Osteocyte (in vitro differentiated cells): Measurements from ENCODE around the gene TXLNA. TPM values are rescaled to one million over a fixed set of nuclear protein-coding genes. Genes with fewer than 3 reads are reported as not detected.

Experiments used
- DNase-seq: peaks from one replicate; pipeline ENCODE4 v3.0.0; 2021; ENCODE audit warnings: mixed read lengths; ENCODE audit not compliant: unreplicated experiment; ENCODE audit errors: extremely low spot score
- H3K27ac Mint-ChIP-seq: one replicate; pipeline ENCODE4 v1.8.0; 2021; ENCODE audit warnings: mild to moderate bottlenecking, mixed read lengths; ENCODE audit not compliant: unreplicated experiment
- H3K27me3 Mint-ChIP-seq: one replicate; pipeline ENCODE4 v1.8.0; 2021; ENCODE audit warnings: mixed read lengths; ENCODE audit not compliant: unreplicated experiment
- H3K36me3 Mint-ChIP-seq: one replicate; pipeline ENCODE4 v1.8.0; 2021; ENCODE audit warnings: mixed read lengths; ENCODE audit not compliant: unreplicated experiment
- H3K4me1 Mint-ChIP-seq: one replicate; pipeline ENCODE4 v1.8.0; 2021; ENCODE audit warnings: mixed read lengths; ENCODE audit not compliant: unreplicated experiment
- H3K4me3 Mint-ChIP-seq: one replicate; pipeline ENCODE4 v1.8.0; 2021; ENCODE audit warnings: mild to moderate bottlenecking, moderate library complexity, mixed read lengths; ENCODE audit not compliant: unreplicated experiment
- H3K9me3 Mint-ChIP-seq: one replicate; pipeline ENCODE4 v1.8.0; 2021; ENCODE audit warnings: mixed read lengths; ENCODE audit not compliant: unreplicated experiment
- total RNA-seq: library from RNA; stranded (reverse); gene quantifications from 2 replicates; pipeline ENCODE4 v1.2.1, GENCODE V29; 2021
- TF ChIP-seq, protein P1 (sequence below): fragments of 200-600 bp; sonication (generic); IDR thresholded peaks from 2 replicates; pipeline ENCODE4 v1.5.0; 2021; ENCODE audit warnings: antibody characterized with exemption, mild to moderate bottlenecking, moderate library complexity

TXLNA gene
- total RNA-seq, 1 donor from 2014 or later = 77.3 TPM

DNA sequence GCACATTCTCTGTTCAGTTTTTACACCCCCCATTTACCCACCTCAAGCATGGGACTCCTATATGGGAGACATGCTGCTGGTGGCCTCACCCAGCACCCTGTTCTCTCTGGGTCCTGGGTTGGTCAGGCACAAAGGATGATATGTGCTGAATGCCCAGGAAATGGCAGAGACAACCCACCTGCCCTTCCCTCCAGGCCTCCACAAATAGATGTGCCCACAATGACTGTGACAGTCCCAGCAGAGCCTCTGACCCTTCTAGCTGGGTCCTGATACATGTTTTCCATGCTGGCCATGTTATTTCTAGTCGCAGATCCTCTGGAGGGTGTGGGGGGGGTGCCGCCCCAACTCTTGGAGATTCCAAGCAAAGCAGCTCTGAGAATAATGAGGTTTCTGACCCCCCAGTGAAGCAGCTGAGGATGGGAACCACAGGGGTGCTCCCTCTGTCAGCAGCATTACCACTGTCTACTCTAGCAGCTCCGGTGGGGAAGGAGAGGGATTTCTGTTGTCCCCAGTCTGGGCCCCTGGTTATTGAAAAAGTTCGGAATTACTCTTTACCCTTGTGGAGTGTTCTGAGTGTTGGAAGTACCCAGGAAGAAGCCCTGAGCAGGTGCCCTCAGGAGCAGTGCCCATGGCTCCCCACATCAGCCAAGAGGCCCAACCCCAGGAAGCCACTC lies 19.7 kb downstream of the TXLNA start:
- DNase-seq = no peak
- H3K27me3 Mint-ChIP-seq = no peaks in the 10 kb centered on the region
- no peaks in the 10 kb centered on the region for H3K9me3 Mint-ChIP-seq
- peaks cover 14% of the 10 kb centered on the region for H3K36me3 Mint-ChIP-seq
- peak overlapping the region; percentile 18 for H3K4me3 Mint-ChIP-seq
- TF ChIP-seq, protein P1, sequence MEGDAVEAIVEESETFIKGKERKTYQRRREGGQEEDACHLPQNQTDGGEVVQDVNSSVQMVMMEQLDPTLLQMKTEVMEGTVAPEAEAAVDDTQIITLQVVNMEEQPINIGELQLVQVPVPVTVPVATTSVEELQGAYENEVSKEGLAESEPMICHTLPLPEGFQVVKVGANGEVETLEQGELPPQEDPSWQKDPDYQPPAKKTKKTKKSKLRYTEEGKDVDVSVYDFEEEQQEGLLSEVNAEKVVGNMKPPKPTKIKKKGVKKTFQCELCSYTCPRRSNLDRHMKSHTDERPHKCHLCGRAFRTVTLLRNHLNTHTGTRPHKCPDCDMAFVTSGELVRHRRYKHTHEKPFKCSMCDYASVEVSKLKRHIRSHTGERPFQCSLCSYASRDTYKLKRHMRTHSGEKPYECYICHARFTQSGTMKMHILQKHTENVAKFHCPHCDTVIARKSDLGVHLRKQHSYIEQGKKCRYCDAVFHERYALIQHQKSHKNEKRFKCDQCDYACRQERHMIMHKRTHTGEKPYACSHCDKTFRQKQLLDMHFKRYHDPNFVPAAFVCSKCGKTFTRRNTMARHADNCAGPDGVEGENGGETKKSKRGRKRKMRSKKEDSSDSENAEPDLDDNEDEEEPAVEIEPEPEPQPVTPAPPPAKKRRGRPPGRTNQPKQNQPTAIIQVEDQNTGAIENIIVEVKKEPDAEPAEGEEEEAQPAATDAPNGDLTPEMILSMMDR = no peak
- peaks cover 33% of the 10 kb centered on the region for H3K4me1 Mint-ChIP-seq
- H3K27ac Mint-ChIP-seq = peak overlapping the region; percentile 96

DNA sequence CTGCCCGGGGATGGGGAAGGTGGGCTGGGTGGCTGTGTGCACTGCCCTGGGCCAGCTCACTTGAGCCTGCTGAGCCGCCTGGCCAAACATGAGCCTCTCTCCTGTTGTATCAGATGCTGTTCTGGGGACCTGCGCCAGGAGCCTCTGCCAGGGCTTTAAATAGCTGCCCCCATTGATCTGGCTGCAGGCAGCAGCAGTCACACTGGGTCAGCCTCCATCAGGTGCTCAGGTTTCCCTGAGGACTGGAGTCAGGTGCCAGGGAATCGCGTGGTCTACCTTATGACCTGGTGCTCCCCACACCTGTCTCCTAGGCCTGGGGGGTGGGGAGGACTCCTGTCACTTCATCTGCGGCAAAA lies 20.2 kb downstream of the TXLNA start:
- no peaks in the 10 kb centered on the region for H3K27me3 Mint-ChIP-seq
- peaks cover 10% of the 10 kb centered on the region for H3K36me3 Mint-ChIP-seq
- peak overlapping the region; percentile 96 for H3K27ac Mint-ChIP-seq
- peaks cover 33% of the 10 kb centered on the region for H3K4me1 Mint-ChIP-seq
- H3K4me3 Mint-ChIP-seq = peak overlapping the region; percentile 88
- TF ChIP-seq, protein P1 = no peak
- no peak for DNase-seq
- no peaks in the 10 kb centered on the region for H3K9me3 Mint-ChIP-seq

DNA sequence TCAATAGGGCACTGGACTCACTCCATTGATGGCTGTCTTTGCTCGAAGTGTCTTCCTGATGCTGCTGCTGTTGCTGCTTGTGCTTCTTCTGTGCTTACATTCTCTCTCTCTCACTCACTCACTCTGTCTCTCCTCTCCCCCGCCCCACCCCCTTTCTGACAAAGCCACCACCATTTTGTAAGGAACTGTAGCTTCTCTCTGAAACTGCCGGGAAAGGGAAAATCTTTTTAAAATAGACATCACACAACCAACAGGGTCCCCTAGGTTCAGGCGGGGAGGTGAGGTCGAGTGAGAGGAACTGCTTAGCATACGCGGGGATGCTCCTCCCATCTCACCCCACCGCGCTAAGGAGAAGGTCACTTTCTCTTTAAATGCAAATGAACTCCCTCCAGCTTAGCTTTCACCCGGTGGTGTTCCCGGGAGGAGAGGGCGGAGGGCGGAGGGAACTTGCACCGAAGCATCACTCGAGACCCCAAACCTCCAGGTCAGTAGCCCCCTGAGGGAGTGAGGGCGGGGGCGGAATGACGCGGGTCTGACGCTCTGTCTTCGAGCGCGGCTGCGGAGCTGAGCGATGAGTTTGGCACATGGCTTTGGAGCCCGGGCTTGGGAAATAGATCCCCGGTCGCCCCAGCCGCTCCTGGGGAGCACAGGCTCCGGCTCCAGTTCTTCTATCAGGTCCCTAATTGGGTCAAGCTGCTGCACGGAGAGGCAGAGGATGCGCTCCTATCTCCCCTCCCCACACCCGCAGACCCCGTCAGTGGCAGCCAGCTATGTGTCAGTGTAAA lies 20.9 kb downstream of the TXLNA start, which contains the start of gene CCDC28B:
TSS of gene CCDC28B (plus strand) at position 370 of the 785 bp plus-strand sequence. CDS start 1,341 bp downstream, outside the sequence.
- no peak for DNase-seq
- Mint-ChIP-seq H3K9me3 (no peaks in the 10 kb centered on the region), H3K27me3 (no peaks in the 10 kb centered on the region), H3K4me1 (peaks cover 35% of the 10 kb centered on the region), H3K27ac (peak within 1 kb of the TSS; percentile 96), H3K4me3 (peak within 1 kb of the TSS; percentile 88), H3K36me3 (peaks cover 5% of the 10 kb centered on the region)
- TF ChIP-seq, protein P1 = no peak

DNA sequence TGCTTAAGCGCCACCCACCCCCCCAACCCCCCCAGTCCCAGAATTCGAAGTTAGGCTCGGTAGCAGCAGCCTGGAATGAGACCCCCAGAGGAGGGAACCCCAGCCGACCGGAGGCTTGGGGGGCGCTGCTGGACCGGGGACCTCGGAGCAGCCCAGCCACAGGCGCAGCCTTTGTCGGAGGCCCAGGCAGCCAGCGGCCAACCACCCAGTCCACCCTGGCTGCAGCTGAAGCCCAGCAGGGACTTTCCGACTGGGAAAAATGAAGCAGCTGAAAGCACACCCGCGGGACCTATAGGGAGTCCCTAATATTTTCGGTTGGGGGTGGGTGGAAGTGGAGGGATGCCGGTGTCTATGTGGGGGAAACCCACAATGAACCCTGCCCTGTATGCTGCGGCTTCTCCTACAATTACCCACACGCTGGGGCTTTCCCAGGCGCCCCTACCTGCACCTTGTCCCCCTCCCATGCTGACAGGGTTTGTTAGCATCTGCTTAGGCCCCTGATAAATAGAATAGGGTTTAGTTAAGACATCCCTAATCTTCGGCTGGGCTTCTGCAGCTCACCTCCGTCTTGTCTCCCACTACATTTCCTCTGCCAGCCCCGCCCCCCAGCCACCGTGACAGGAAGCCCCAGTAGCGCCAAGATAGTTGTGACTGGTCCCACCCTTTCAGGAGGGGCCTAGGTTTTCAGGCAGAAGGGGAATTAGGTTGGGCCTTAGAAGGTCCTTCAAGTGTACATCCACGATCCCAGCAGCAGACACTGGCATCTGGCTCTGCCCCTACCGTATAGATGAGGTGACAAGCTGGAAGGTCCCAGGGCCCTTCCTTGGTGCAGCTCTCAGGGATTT lies 21.8 kb downstream of the TXLNA start:
- Mint-ChIP-seq H3K27me3 (no peaks in the 10 kb centered on the region), H3K4me3 (peak overlapping the region; percentile 88), H3K9me3 (no peaks in the 10 kb centered on the region), H3K36me3 (peaks cover 4% of the 10 kb centered on the region), H3K27ac (peak overlapping the region; percentile 96), H3K4me1 (peaks cover 43% of the 10 kb centered on the region)
- TF ChIP-seq, protein P1 = peak; percentile 20
- no peak for DNase-seq
